Stomach (tissue), 4 donors: Measurements from ENCODE around the gene AUH.
A peak's percentile ranks its signal among the peaks of the same experiment; 100 is the strongest.

Experiments used
- CTCF ChIP-seq, 7 experiments: fragments of 450-650 bp in 4 of 7; fragments of 200-600 bp in 3 of 7; sonication (generic) in 3 of 7; IDR thresholded peaks; one replicate each; pipeline ENCODE4 v1.5.1; 2016 to 2019; ENCODE audit warnings: antibody characterized with exemption in 7 of 7, control low read depth in 2 of 7, mild to moderate bottlenecking in 1 of 7
- POLR2AphosphoS5 ChIP-seq, 3 donors: sonication (generic); formaldehyde crosslinking; IDR thresholded peaks; one replicate each; pipeline ENCODE4 v1.6.1; 2016; ENCODE audit warnings: antibody characterized with exemption in 3 of 3

- no peak for TF ChIP-seq CTCF (IDR thresholded peaks at IDR 0.05)
- TF ChIP-seq POLR2AphosphoS5 (IDR thresholded peaks at IDR 0.05), result peak in 1 of 3 donors; percentile 32
Observed at GRCh38 chr9:91312717-91313325, 48.9 kb downstream of the AUH start.
